Nephron progenitor cell (in vitro differentiated cells): ENCODE results near the gene HIPK2.

Experiments
- DNase-seq: peaks from one replicate; pipeline ENCODE4 v3.0.0; 2021
- H3K27ac Mint-ChIP-seq: 2 replicates; pipeline ENCODE4 v1.8.0; 2021; ENCODE audit warnings: mild to moderate bottlenecking, moderate library complexity, mixed read lengths
- H3K27me3 Mint-ChIP-seq: 2 replicates; pipeline ENCODE4 v1.8.0; 2021; ENCODE audit warnings: mild to moderate bottlenecking, low read depth, mixed read lengths; ENCODE audit not compliant: poor library complexity
- H3K36me3 Mint-ChIP-seq: 2 replicates; pipeline ENCODE4 v1.8.0; 2021; ENCODE audit warnings: low read depth, mixed read lengths
- H3K4me1 Mint-ChIP-seq: 2 replicates; pipeline ENCODE4 v1.8.0; 2021; ENCODE audit warnings: mixed read lengths
- H3K4me3 Mint-ChIP-seq: 2 replicates; pipeline ENCODE4 v1.8.0; 2021; ENCODE audit warnings: mild to moderate bottlenecking, moderate library complexity, mixed read lengths
- H3K9me3 Mint-ChIP-seq: 2 replicates; pipeline ENCODE4 v1.8.0; 2021; ENCODE audit warnings: mild to moderate bottlenecking, moderate library complexity, mixed read lengths
- TF ChIP-seq, protein P1 (sequence below): fragments of 200-600 bp; sonication (generic); IDR thresholded peaks from 2 replicates; pipeline ENCODE4 v1.5.0; 2021; ENCODE audit warnings: antibody characterized with exemption

Gene HIPK2

DNA sequence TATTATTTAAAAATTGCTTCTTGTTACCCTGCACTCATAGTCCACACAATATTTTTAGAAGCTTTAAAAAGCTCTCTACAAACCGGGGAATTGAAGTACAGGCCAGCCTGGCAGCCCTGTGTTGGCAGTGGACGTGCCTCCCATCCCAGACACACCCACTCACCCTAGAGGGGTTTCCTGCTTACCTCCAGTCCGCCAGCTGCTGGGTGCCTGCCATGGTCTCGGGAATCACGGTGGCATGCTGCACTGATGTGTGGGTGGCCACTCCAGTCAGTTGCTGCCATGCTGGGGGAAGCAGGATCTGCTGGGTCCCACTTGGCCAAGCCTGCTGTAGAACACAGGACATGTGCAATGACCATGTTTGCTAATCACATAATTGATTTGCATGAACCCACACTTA is 173.9 kb downstream of the HIPK2 start:
- no peaks in the 10 kb centered on the region for H3K27me3 Mint-ChIP-seq
- no peak overlapping the region for H3K27ac Mint-ChIP-seq
- no peak for DNase-seq
- peaks cover 48% of the 10 kb centered on the region for H3K36me3 Mint-ChIP-seq
- no peaks in the 10 kb centered on the region for H3K4me1 Mint-ChIP-seq
- H3K4me3 Mint-ChIP-seq: no peak overlapping the region
- H3K9me3 Mint-ChIP-seq: peaks cover 4% of the 10 kb centered on the region
- TF ChIP-seq, protein P1, sequence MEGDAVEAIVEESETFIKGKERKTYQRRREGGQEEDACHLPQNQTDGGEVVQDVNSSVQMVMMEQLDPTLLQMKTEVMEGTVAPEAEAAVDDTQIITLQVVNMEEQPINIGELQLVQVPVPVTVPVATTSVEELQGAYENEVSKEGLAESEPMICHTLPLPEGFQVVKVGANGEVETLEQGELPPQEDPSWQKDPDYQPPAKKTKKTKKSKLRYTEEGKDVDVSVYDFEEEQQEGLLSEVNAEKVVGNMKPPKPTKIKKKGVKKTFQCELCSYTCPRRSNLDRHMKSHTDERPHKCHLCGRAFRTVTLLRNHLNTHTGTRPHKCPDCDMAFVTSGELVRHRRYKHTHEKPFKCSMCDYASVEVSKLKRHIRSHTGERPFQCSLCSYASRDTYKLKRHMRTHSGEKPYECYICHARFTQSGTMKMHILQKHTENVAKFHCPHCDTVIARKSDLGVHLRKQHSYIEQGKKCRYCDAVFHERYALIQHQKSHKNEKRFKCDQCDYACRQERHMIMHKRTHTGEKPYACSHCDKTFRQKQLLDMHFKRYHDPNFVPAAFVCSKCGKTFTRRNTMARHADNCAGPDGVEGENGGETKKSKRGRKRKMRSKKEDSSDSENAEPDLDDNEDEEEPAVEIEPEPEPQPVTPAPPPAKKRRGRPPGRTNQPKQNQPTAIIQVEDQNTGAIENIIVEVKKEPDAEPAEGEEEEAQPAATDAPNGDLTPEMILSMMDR: no peak

DNA sequence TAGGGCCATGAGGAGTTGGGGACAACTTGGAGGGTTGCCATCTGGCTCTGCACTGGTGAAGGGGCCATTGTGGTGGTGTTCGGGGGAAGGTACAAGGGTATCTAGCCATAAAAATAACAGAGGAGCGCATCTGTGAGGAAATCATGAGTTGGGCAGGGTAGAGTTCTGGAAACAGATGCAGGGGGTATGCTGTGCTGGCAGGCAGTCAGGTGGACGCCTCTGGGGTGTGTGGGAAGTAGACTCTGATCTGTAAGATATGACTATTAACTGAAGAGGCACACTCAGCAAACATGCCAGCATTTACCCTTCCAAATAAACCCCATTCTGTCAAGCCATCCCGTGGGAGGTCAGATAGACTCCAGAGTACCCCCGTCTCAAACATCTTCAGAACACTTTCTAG is 174.5 kb downstream of the HIPK2 start:
- Mint-ChIP-seq H3K27me3 (no peaks in the 10 kb centered on the region), H3K27ac (no peak overlapping the region), H3K4me3 (no peak overlapping the region), H3K36me3 (peaks cover 43% of the 10 kb centered on the region), H3K9me3 (peaks cover 4% of the 10 kb centered on the region), H3K4me1 (no peaks in the 10 kb centered on the region)
- TF ChIP-seq, protein P1: no peak
- DNase-seq: no peak

DNA sequence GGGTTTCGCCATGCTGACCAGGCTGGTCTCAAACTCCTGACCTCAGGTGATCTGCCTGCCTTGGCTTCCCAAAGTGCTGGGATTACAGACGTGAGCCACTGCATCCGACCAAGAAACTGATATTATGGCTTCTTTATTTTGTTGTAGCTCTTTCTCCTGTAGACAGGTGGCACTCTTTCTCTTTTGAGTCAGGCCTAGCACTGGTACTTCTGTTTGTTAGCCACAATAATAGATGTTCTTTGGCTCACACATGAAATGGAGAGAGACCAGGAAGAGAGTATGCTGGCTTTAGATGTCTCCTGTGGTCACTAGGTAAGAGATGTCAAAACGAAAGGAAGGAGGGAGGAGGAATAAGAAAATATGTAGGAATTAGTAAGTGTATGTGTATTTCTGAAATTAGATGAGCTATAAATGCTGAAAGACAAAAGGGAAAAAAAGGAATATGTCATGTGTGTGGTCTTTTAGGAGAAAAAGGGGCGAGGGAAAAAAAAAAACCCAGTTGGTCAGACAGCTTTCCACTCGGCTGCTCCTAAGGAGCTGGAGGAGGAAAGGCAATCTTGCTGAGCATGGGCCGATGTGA is 175.6 kb downstream of the HIPK2 start:
- TF ChIP-seq, protein P1: peak; percentile 49
- H3K27me3 Mint-ChIP-seq: no peaks in the 10 kb centered on the region
- H3K4me1 Mint-ChIP-seq: no peaks in the 10 kb centered on the region
- peaks cover 4% of the 10 kb centered on the region for H3K9me3 Mint-ChIP-seq
- H3K36me3 Mint-ChIP-seq: peaks cover 36% of the 10 kb centered on the region
- no peak overlapping the region for H3K4me3 Mint-ChIP-seq
- H3K27ac Mint-ChIP-seq: no peak overlapping the region
- no peak for DNase-seq

DNA sequence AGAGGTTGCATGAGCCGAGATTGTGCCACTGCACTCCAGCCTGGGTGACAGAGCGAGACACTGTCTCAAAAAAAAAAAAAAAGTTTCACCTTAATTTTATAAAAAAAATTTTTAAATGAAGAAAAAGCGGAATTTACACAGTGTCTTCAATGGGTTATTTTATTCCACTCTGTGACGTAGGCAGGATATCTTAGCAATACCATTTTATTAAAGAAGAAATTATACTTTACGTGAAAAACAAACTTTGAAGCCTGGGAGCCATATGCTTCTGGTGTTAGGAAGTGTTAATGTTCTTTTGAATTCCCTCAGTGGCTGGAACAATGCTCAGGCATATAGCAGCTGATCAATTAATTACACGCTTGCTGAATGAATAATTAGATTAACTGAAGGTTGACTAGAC is 176.6 kb downstream of the HIPK2 start:
- TF ChIP-seq, protein P1: no peak
- no peak for DNase-seq
- Mint-ChIP-seq H3K4me1 (no peaks in the 10 kb centered on the region), H3K36me3 (peaks cover 35% of the 10 kb centered on the region), H3K4me3 (no peak overlapping the region), H3K9me3 (no peaks in the 10 kb centered on the region), H3K27ac (no peak overlapping the region), H3K27me3 (no peaks in the 10 kb centered on the region)

DNA sequence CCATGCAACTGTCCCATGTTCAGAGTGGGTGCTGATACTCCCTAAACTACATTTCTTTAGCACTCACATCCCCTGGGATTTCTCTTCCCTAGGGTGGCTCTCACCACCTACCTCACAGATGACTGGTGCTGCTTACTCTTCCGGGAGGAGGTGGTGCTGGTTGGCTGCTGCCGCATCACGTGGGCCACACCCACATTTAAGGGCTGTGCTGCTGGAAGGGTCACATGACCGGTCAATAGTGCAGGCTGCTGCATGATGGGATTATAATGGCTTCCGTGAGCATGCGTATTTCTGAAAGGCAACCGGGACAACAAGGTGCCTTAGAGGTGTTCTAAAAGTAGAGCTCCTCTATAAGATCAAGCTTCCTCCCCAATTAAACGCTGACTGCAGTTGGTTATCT is 177.5 kb downstream of the HIPK2 start:
- no peaks in the 10 kb centered on the region for H3K4me1 Mint-ChIP-seq
- no peak overlapping the region for H3K4me3 Mint-ChIP-seq
- H3K36me3 Mint-ChIP-seq: peaks cover 39% of the 10 kb centered on the region
- H3K9me3 Mint-ChIP-seq: no peaks in the 10 kb centered on the region
- DNase-seq: no peak
- H3K27ac Mint-ChIP-seq: peak overlapping the region; percentile 26
- no peaks in the 10 kb centered on the region for H3K27me3 Mint-ChIP-seq
- TF ChIP-seq, protein P1: no peak

DNA sequence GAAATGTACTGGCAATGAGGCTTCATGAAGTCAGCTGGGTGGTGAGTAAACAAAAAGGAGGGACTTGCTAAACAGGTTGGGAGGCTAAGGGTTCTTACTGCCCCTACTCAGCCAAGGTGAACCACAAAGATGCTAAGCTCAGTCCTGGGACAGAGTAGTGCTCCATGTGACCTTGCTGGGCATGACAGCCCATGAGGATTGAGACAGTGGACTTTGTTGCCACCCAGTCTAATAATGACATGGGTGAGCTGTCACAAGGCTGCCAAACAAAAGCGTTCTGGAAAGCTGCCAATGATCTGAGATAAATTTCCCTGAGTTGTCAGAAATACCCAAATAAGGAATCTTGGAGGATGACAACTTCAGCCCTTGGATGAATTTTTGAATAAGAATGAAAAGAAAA is 179.2 kb downstream of the HIPK2 start:
- Mint-ChIP-seq H3K27ac (no peak overlapping the region), H3K9me3 (no peaks in the 10 kb centered on the region), H3K4me1 (peaks cover 10% of the 10 kb centered on the region), H3K36me3 (peaks cover 44% of the 10 kb centered on the region), H3K27me3 (no peaks in the 10 kb centered on the region), H3K4me3 (no peak overlapping the region)
- no peak for DNase-seq
- TF ChIP-seq, protein P1: no peak
